Endothelial cell of umbilical vein (primary cell): Measurements from ENCODE around the gene RAB3IL1. TPM values are rescaled to one million over a fixed set of nuclear protein-coding genes. Genes with fewer than 3 reads are reported as not detected.

Experiments
- BruUV-seq: library from RNA; stranded (reverse); fragments of 400-500 nt; replicated peaks from 2 replicates; lab custom pipeline; 2021; lab: Mats Ljungman, UMichigan
- CTCF ChIA-PET: fragments of 300-600, 350-600 bp; sonication (Branson Sonifier 250); formaldehyde crosslinking; loops from one replicate; lab custom pipeline; 2021; ENCODE audit warnings: antibody characterized with exemption, inconsistent platforms; lab: Charles Lee
- POLR2A ChIA-PET: fragments of 300-600, 350-600 bp; sonication (Branson Sonifier 250); formaldehyde crosslinking; loops from one replicate; lab custom pipeline; 2021; ENCODE audit warnings: antibody characterized with exemption, inconsistent platforms; lab: Charles Lee
- DNase-seq: peaks from one replicate; pipeline ENCODE4 v3.0.0-alpha.2; 2011; ENCODE audit warnings: low read depth, low spot score
- FAIRE-seq: peaks from 2 replicates; lab custom pipeline; 2011; peaks lifted over from hg19 to GRCh38; lab: Jason Lieb, UNC
- H2AFZ ChIP-seq: 2 replicates; pipeline ENCODE4 v1.6.0; 2012; ENCODE audit warnings: low read depth, low read length, control low read depth, inconsistent platforms
- H3K27ac ChIP-seq: 2 replicates; pipeline ENCODE4 v1.5.1; 2011; ENCODE audit warnings: low read depth, mild to moderate bottlenecking, control low read depth, low read length, moderate library complexity; ENCODE audit not compliant: insufficient read depth
- H3K27me3 ChIP-seq, 2 experiments: 2 replicates each; pipeline versions ENCODE4 v1.6.0 to v1.6.1; 2011; ENCODE audit warnings: low read length in 2 of 2, mixed read lengths in 1 of 2; ENCODE audit not compliant: control insufficient read depth in 2 of 2, insufficient read depth in 2 of 2
- H3K36me3 ChIP-seq, 2 experiments: 2 replicates in 1 of 2; 3 replicates in 1 of 2; pipeline ENCODE4 v1.5.1; 2011; ENCODE audit warnings: low read length in 2 of 2, mild to moderate bottlenecking in 1 of 2, moderate library complexity in 1 of 2; ENCODE audit not compliant: control insufficient read depth in 2 of 2, insufficient read depth in 2 of 2; ENCODE audit errors: extremely low read depth in 1 of 2
- H3K4me1 ChIP-seq: 3 replicates; pipeline ENCODE4 v1.5.1; 2011; ENCODE audit warnings: mild to moderate bottlenecking, low read length; ENCODE audit not compliant: control insufficient read depth, insufficient read depth; ENCODE audit errors: extremely low read depth
- H3K4me2 ChIP-seq: 2 replicates; pipeline ENCODE4 v1.6.1; 2011; ENCODE audit warnings: low read length, control low read depth, mixed read lengths; ENCODE audit not compliant: insufficient read depth
- H3K4me3 ChIP-seq, 3 experiments: fragments of 200-600 bp in 1 of 3; sonication (generic), shearing (Covaris generic) in 1 of 3; replicated peaks in 1 of 3; 2 replicates each; pipeline ENCODE4 v1.5.1; 2011 to 2016; ENCODE audit warnings: control low read depth in 3 of 3, low read length in 3 of 3, mild to moderate bottlenecking in 2 of 3, inconsistent platforms in 1 of 3, low read depth in 1 of 3, moderate library complexity in 1 of 3; ENCODE audit not compliant: insufficient read depth in 1 of 3
- H3K79me2 ChIP-seq: 2 replicates; pipeline ENCODE4 v1.6.0; 2012; ENCODE audit warnings: low read length, inconsistent platforms; ENCODE audit not compliant: control insufficient read depth, insufficient read depth
- H3K9ac ChIP-seq: replicated peaks from 2 replicates; pipeline ENCODE3; 2011; ENCODE audit warnings: low read length, control low read depth; ENCODE audit not compliant: insufficient read depth; ENCODE audit errors: extremely low read depth
- H3K9me1 ChIP-seq: replicated peaks from 3 replicates; pipeline ENCODE4 v1.6.0; 2011; ENCODE audit warnings: mild to moderate bottlenecking, low read length; ENCODE audit not compliant: control insufficient read depth, insufficient read depth; ENCODE audit errors: extremely low read depth
- H3K9me3 ChIP-seq: replicated peaks from 2 replicates; pipeline ENCODE4 v1.5.1; 2012; ENCODE audit warnings: low read length, inconsistent platforms; ENCODE audit not compliant: control insufficient read depth, insufficient read depth
- H4K20me1 ChIP-seq: replicated peaks from 2 replicates; pipeline ENCODE3; 2011; ENCODE audit warnings: mild to moderate bottlenecking, low read length; ENCODE audit not compliant: control insufficient read depth, insufficient read depth; ENCODE audit errors: extremely low read depth
- EZH2 ChIP-seq: IDR thresholded peaks from 2 replicates; pipeline ENCODE4 v1.6.1; 2012; ENCODE audit warnings: borderline replicate concordance, low read depth, mild to moderate bottlenecking, moderate library complexity, low read length, inconsistent platforms; ENCODE audit not compliant: severe bottlenecking
- FOS ChIP-seq: IDR thresholded peaks from 2 replicates; pipeline ENCODE4 v1.6.1; 2011; ENCODE audit warnings: mild to moderate bottlenecking, low read length, moderate library complexity, borderline replicate concordance; ENCODE audit not compliant: insufficient read depth
- GATA2 ChIP-seq: IDR thresholded peaks from 2 replicates; pipeline ENCODE4 v1.7.0; 2011; ENCODE audit warnings: low read depth, mild to moderate bottlenecking, moderate library complexity, mixed read lengths, low read length; ENCODE audit not compliant: insufficient read length, insufficient read depth
- JUN ChIP-seq: IDR thresholded peaks from 2 replicates; pipeline ENCODE4 v1.6.1; 2011; ENCODE audit warnings: borderline replicate concordance, low read depth; ENCODE audit not compliant: insufficient read length, insufficient read depth
- MYC ChIP-seq: IDR thresholded peaks from one replicate; pipeline ENCODE4 v1.6.1; 2011; ENCODE audit warnings: mild to moderate bottlenecking, low read depth, low read length
- POLR2A ChIP-seq: IDR thresholded peaks from 2 replicates; pipeline ENCODE4 v1.6.1; 2012; ENCODE audit warnings: low read depth, mild to moderate bottlenecking, control low read depth, low read length
- POLR2AphosphoS5 ChIP-seq: IDR thresholded peaks from 2 replicates; pipeline ENCODE4 v1.6.1; 2012; ENCODE audit warnings: low read depth, mild to moderate bottlenecking, control low read depth, low read length, moderate library complexity; ENCODE audit not compliant: insufficient read depth
- dilution Hi-C: fragments of 300-500 bp; cut with MboI; formaldehyde crosslinking; loops from one replicate; pipeline ENCODE4 v1.15.0; 2019; ENCODE audit warnings: low sequenced_read_pairs; ENCODE audit not compliant: extremely low pct_ligation_motif_present
- intact Hi-C: fragments of 100-400 bp; cut with micrococcal nuclease; formaldehyde crosslinking; loops from one replicate; pipeline ENCODE4 v1.10.0; 2022
- polyA plus RNA-seq, 4 experiments: library from polyadenylated mRNA; depleted of rRNA in 3 of 4; stranded (reverse) in 3 of 4; unstranded in 1 of 4; fragments of >200 nt; gene quantifications; 2 replicates each; pipeline versions ENCODE4 v1.2.1 to v1.2.3, GENCODE V29; 2011 to 2012; ENCODE audit warnings: missing spikeins in 1 of 4
- total RNA-seq: library from RNA; stranded (reverse); gene quantifications from 2 replicates; pipeline ENCODE4 v1.2.3, GENCODE V29; 2021
- TF ChIP-seq, protein P1 (sequence below), 2 donors: IDR thresholded peaks; 1 replicate in 1 of 2; 2 replicates in 1 of 2; pipeline ENCODE4 v1.5.1; 2011; ENCODE audit warnings: low read length in 2 of 2, mild to moderate bottlenecking in 2 of 2, moderate library complexity in 2 of 2, control low read depth in 1 of 2, inconsistent platforms in 1 of 2, low read depth in 1 of 2; ENCODE audit not compliant: insufficient read depth in 1 of 2; ENCODE audit errors: extremely low read depth in 1 of 2
- TF ChIP-seq, protein P2 (sequence below): IDR thresholded peaks from 2 replicates; pipeline ENCODE4 v1.6.1; 2011; ENCODE audit not compliant: insufficient read depth, insufficient read length

RAB3IL1 gene
- total and polyA plus RNA-seq, 2 donors (not counting 3 experiments of a cell fraction or from before 2014, with no cell fraction given), result 1.8 to 3.6 TPM

DNA sequence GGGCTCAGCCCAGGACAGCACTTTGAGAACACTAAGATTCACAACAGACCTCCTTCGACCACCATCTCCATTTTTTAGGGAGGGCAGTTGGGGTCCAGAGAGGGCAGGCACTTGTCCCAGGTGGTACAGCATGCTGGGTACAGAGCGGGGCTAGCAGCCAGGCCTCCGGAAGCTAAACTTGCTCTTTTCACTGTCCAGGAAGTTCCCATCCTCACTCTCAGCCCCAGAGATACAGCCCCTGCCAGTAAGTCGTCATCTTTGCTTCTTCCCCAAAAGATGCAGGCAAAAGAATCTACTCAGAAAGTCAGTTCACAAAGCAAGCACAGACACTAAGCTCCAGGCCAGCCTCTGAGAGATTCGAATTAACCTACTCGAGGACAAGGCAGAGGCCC is 6.7 kb upstream of the RAB3IL1 start:
- POLR2A ChIA-PET, result no interaction called here
- Histone ChIP-seq H3K36me3 (no peaks in the 10 kb centered on the region), H3K27ac (no peak overlapping the region), H4K20me1 (no peaks in the 10 kb centered on the region), H3K27me3 (peaks cover 3 to 22% of the 10 kb centered on the region in 2 experiments), H3K79me2 (no peaks in the 10 kb centered on the region), H3K4me3 (no peak overlapping the region), H2AFZ (no peak overlapping the region), H3K9me3 (no peaks in the 10 kb centered on the region), H3K9me1 (no peaks in the 10 kb centered on the region), H3K4me2 (no peak overlapping the region), H3K4me1 (no peaks in the 10 kb centered on the region), H3K9ac (no peak overlapping the region)
- dilution Hi-C loops (loop anchor here (10.0 kb wide), 1 partner anchor 181 kb away; no protein-coding TSS in a partner anchor), intact Hi-C loops (no loop called here)
- CTCF ChIA-PET, result interaction anchor here (1.0 to 1.9 kb wide), 7 partner anchors 14 to 158 kb away, joined by 3 to 8 read pairs (median 6); no protein-coding TSS in a partner anchor
- DNase-seq, result no peak
- TF ChIP-seq MYC, result no peak
- TF ChIP-seq, protein P1, sequence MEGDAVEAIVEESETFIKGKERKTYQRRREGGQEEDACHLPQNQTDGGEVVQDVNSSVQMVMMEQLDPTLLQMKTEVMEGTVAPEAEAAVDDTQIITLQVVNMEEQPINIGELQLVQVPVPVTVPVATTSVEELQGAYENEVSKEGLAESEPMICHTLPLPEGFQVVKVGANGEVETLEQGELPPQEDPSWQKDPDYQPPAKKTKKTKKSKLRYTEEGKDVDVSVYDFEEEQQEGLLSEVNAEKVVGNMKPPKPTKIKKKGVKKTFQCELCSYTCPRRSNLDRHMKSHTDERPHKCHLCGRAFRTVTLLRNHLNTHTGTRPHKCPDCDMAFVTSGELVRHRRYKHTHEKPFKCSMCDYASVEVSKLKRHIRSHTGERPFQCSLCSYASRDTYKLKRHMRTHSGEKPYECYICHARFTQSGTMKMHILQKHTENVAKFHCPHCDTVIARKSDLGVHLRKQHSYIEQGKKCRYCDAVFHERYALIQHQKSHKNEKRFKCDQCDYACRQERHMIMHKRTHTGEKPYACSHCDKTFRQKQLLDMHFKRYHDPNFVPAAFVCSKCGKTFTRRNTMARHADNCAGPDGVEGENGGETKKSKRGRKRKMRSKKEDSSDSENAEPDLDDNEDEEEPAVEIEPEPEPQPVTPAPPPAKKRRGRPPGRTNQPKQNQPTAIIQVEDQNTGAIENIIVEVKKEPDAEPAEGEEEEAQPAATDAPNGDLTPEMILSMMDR (IDR thresholded peaks at IDR 0.05; ENCODE audit: extremely low read depth in 1 of 2, insufficient read depth in 1 of 2, low read depth in 1 of 2, low read length in 2 of 2), result no peak
- TF ChIP-seq GATA2, result no peak
- no peak for TF ChIP-seq JUN
- TF ChIP-seq, protein P2, sequence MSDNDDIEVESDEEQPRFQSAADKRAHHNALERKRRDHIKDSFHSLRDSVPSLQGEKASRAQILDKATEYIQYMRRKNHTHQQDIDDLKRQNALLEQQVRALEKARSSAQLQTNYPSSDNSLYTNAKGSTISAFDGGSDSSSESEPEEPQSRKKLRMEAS, result no peak
- TF ChIP-seq POLR2AphosphoS5, result no peak
- TF ChIP-seq EZH2, result no peak
- TF ChIP-seq FOS, result no peak
- TF ChIP-seq POLR2A, result no peak
- BruUV-seq, result no TSS peak
- FAIRE-seq, result no peak
